Nephron progenitor cell (in vitro differentiated cells): ENCODE measurements around the gene HSF2.

Experiments used
- DNase-seq: peaks from one replicate; pipeline ENCODE4 v3.0.0; 2021
- H3K27ac Mint-ChIP-seq: 2 replicates; pipeline ENCODE4 v1.8.0; 2021; ENCODE audit warnings: mild to moderate bottlenecking, moderate library complexity, mixed read lengths
- H3K27me3 Mint-ChIP-seq: 2 replicates; pipeline ENCODE4 v1.8.0; 2021; ENCODE audit warnings: mild to moderate bottlenecking, low read depth, mixed read lengths; ENCODE audit not compliant: poor library complexity
- H3K36me3 Mint-ChIP-seq: 2 replicates; pipeline ENCODE4 v1.8.0; 2021; ENCODE audit warnings: low read depth, mixed read lengths
- H3K4me1 Mint-ChIP-seq: 2 replicates; pipeline ENCODE4 v1.8.0; 2021; ENCODE audit warnings: mixed read lengths
- H3K4me3 Mint-ChIP-seq: 2 replicates; pipeline ENCODE4 v1.8.0; 2021; ENCODE audit warnings: mild to moderate bottlenecking, moderate library complexity, mixed read lengths
- H3K9me3 Mint-ChIP-seq: 2 replicates; pipeline ENCODE4 v1.8.0; 2021; ENCODE audit warnings: mild to moderate bottlenecking, moderate library complexity, mixed read lengths
- CTCF ChIP-seq: fragments of 200-600 bp; sonication (generic); IDR thresholded peaks from 2 replicates; pipeline ENCODE4 v1.5.0; 2021; ENCODE audit warnings: antibody characterized with exemption

Gene HSF2

GRCh38 chr6:122393351-122393896 lies 6.0 kb upstream of the HSF2 start:
- H3K9me3 Mint-ChIP-seq: no peaks in the 10 kb centered on the region
- no peaks in the 10 kb centered on the region for H3K36me3 Mint-ChIP-seq
- no peak for TF ChIP-seq CTCF
- no peak overlapping the region for H3K4me3 Mint-ChIP-seq
- H3K27me3 Mint-ChIP-seq: peaks cover 42% of the 10 kb centered on the region
- H3K4me1 Mint-ChIP-seq: no peaks in the 10 kb centered on the region
- H3K27ac Mint-ChIP-seq: peak overlapping the region; percentile 29
- DNase-seq: peak; percentile 6

GRCh38 chr6:122394016-122394415 lies 5.4 kb upstream of the HSF2 start:
- no peaks in the 10 kb centered on the region for H3K4me1 Mint-ChIP-seq
- no peak for DNase-seq
- peaks cover 42% of the 10 kb centered on the region for H3K27me3 Mint-ChIP-seq
- H3K4me3 Mint-ChIP-seq: no peak overlapping the region
- no peaks in the 10 kb centered on the region for H3K36me3 Mint-ChIP-seq
- TF ChIP-seq CTCF: no peak
- no peaks in the 10 kb centered on the region for H3K9me3 Mint-ChIP-seq
- H3K27ac Mint-ChIP-seq: no peak overlapping the region

- Mint-ChIP-seq H3K4me3 (peak overlapping the region; percentile 99), H3K27ac (no peak overlapping the region), H3K36me3 (peaks cover 24% of the 10 kb centered on the region), H3K9me3 (no peaks in the 10 kb centered on the region), H3K27me3 (peaks cover 11% of the 10 kb centered on the region), H3K4me1 (peaks cover 33% of the 10 kb centered on the region)
- TF ChIP-seq CTCF: no peak
- DNase-seq: no peak
These were observed 451 bp upstream of the HSF2 start for GRCh38 chr6:122399055-122399347.

GRCh38 chr6:122400121-122400450 lies 634 bp downstream of the HSF2 start:
- H3K27ac Mint-ChIP-seq: peak overlapping the region; percentile 94
- no peak for DNase-seq
- no peak for TF ChIP-seq CTCF
- peaks cover 35% of the 10 kb centered on the region for H3K4me1 Mint-ChIP-seq
- peak overlapping the region; percentile 99 for H3K4me3 Mint-ChIP-seq
- H3K27me3 Mint-ChIP-seq: peaks cover 5% of the 10 kb centered on the region
- no peaks in the 10 kb centered on the region for H3K9me3 Mint-ChIP-seq
- H3K36me3 Mint-ChIP-seq: peaks cover 35% of the 10 kb centered on the region

GRCh38 chr6:122400462-122401089 lies 1.1 kb downstream of the HSF2 start:
- TF ChIP-seq CTCF: no peak
- Mint-ChIP-seq H3K36me3 (peaks cover 38% of the 10 kb centered on the region), H3K27ac (no peak overlapping the region), H3K4me3 (peak overlapping the region; percentile 99), H3K27me3 (peaks cover 2% of the 10 kb centered on the region), H3K4me1 (peaks cover 35% of the 10 kb centered on the region), H3K9me3 (no peaks in the 10 kb centered on the region)
- DNase-seq: no peak

GRCh38 chr6:122401104-122401503 lies 1.7 kb downstream of the HSF2 start:
- peaks cover 43% of the 10 kb centered on the region for H3K36me3 Mint-ChIP-seq
- no peak overlapping the region for H3K27ac Mint-ChIP-seq
- H3K4me1 Mint-ChIP-seq: peaks cover 35% of the 10 kb centered on the region

More at GRCh38 chr6:122401104-122401503, 1.7 kb downstream of the HSF2 start:
- no peaks in the 10 kb centered on the region for H3K27me3 Mint-ChIP-seq
- DNase-seq: no peak
- peak overlapping the region; percentile 99 for H3K4me3 Mint-ChIP-seq
- no peaks in the 10 kb centered on the region for H3K9me3 Mint-ChIP-seq
- no peak for TF ChIP-seq CTCF
